Naive thymus-derived CD4-positive, alpha-beta T cell (primary cell): ENCODE results near the gene LIN52. TPM values are rescaled to one million over a fixed set of nuclear protein-coding genes. Genes with fewer than 3 reads are reported as not detected.

Experiments used
- ATAC-seq: fragments of 150-1000 bp; cut with Tn5 transposase; 2 replicates; pipeline ENCODE4 v1.10.0; 2021; ENCODE audit warnings: mild to moderate bottlenecking, moderate library complexity
- CTCF ChIA-PET: fragments of 350-600 bp; sonication (Branson Sonifier 250); formaldehyde crosslinking; loops from one replicate; lab custom pipeline; 2021; ENCODE audit warnings: antibody characterized with exemption; lab: Charles Lee
- POLR2A ChIA-PET: fragments of 350-600 bp; sonication (Branson Sonifier 250); formaldehyde crosslinking; loops from one replicate; lab custom pipeline; 2021; ENCODE audit warnings: antibody characterized with exemption, inconsistent platforms; lab: Charles Lee
- DNase-seq, 9 donors: peaks; one replicate each; pipeline versions ENCODE4 v3.0.0 to v3.0.0-alpha.2; 2020 to 2022; ENCODE audit warnings: mixed read lengths in 1 of 9
- H3K27ac ChIP-seq: one replicate; pipeline ENCODE4 v1.7.0; 2013; ENCODE audit warnings: mild to moderate bottlenecking, low read depth, low read length, moderate library complexity
- H3K27me3 ChIP-seq, 2 donors: one replicate each; pipeline ENCODE4 v1.7.0; 2013; ENCODE audit warnings: low read length in 2 of 2, mild to moderate bottlenecking in 2 of 2, moderate library complexity in 2 of 2; ENCODE audit not compliant: control insufficient read depth in 2 of 2, insufficient read depth in 2 of 2
- H3K36me3 ChIP-seq, 3 experiments: 1 replicate in 2 of 3; 2 replicates in 1 of 3; pipeline ENCODE4 v1.7.0; 2013; ENCODE audit warnings: low read length in 3 of 3, mild to moderate bottlenecking in 3 of 3, moderate library complexity in 1 of 3; ENCODE audit not compliant: insufficient read depth in 3 of 3, control insufficient read depth in 2 of 3
- H3K4me1 ChIP-seq, 2 donors: one replicate each; pipeline ENCODE4 v1.7.0; 2013; ENCODE audit warnings: low read length in 2 of 2, mild to moderate bottlenecking in 2 of 2, moderate library complexity in 1 of 2; ENCODE audit not compliant: control insufficient read depth in 2 of 2, insufficient read depth in 2 of 2
- H3K4me3 ChIP-seq: 2 replicates; pipeline ENCODE4 v1.7.0; 2013; ENCODE audit warnings: mild to moderate bottlenecking, low read length
- H3K9me3 ChIP-seq, 3 experiments: 1 replicate in 2 of 3; 2 replicates in 1 of 3; pipeline ENCODE4 v1.7.0; 2013; ENCODE audit warnings: low read length in 3 of 3; ENCODE audit not compliant: control insufficient read depth in 2 of 3
- H3K27ac Mint-ChIP-seq, 9 donors: one replicate each; pipeline ENCODE4 v1.8.0; 2020 to 2022; ENCODE audit warnings: mixed read lengths in 9 of 9, mild to moderate bottlenecking in 8 of 9, moderate library complexity in 5 of 9, inconsistent platforms in 2 of 9
- H3K27me3 Mint-ChIP-seq, 5 donors: one replicate each; pipeline ENCODE4 v1.8.0; 2021 to 2022; ENCODE audit warnings: mixed read lengths in 5 of 5, mild to moderate bottlenecking in 1 of 5
- H3K36me3 Mint-ChIP-seq, 5 donors: one replicate each; pipeline ENCODE4 v1.8.0; 2020 to 2022; ENCODE audit warnings: mixed read lengths in 5 of 5, mild to moderate bottlenecking in 3 of 5, inconsistent platforms in 1 of 5
- H3K4me1 Mint-ChIP-seq, 7 donors: one replicate each; pipeline ENCODE4 v1.8.0; 2020 to 2022; ENCODE audit warnings: mixed read lengths in 7 of 7, mild to moderate bottlenecking in 3 of 7, inconsistent platforms in 1 of 7
- H3K4me3 Mint-ChIP-seq, 10 donors: one replicate each; pipeline ENCODE4 v1.8.0; 2020 to 2022; ENCODE audit warnings: mild to moderate bottlenecking in 10 of 10, mixed read lengths in 10 of 10, moderate library complexity in 6 of 10, inconsistent platforms in 2 of 10
- H3K9me3 Mint-ChIP-seq, 11 donors: one replicate each; pipeline ENCODE4 v1.8.0; 2020 to 2022; ENCODE audit warnings: mixed read lengths in 11 of 11, mild to moderate bottlenecking in 4 of 11, inconsistent platforms in 1 of 11, moderate library complexity in 1 of 11
- intact Hi-C, 2 donors: fragments of 100-400 bp; cut with micrococcal nuclease; formaldehyde crosslinking; loops; one replicate each; pipeline ENCODE4 v1.15.1; 2023
- polyA plus RNA-seq, 2 donors: library from polyadenylated mRNA; unstranded; fragments of 300-500 nt; fragmentation: Illumina TruSeq; gene quantifications; one replicate each; pipeline ENCODE4 v1.2.3, GENCODE V29; 2021
- total RNA-seq, 6 experiments: library from RNA in 5 of 6; stranded (reverse) in 5 of 6; gene quantifications; 1 replicate in 5 of 6; 2 replicates in 1 of 6; pipeline ENCODE4 v1.2.3 and lab custom pipeline; 2021 to 2026

Gene LIN52
- total and polyA plus RNA-seq, 7 experiments from 2014 or later, result 6.6 to 16.3 (median 9.5) TPM

DNA sequence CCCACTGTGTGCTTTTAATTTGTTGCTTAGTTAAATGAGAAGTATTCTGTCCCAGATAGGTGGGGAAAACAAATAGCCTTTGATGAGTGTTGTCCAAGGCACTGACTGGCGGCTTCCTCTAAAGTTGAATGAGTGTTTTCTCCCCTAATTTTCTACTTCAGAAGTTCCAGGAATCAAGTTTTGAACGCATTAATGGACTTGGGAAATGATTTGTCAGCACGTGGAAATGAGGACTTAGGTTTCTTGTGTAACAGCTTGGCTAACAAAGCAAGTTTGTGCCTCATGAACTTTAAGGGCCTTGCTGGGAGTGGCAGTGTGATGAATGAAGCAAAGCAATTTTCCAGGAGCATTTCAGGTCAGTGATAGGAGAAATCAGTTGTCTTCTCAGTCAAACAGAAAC lies 56.9 kb downstream of the LIN52 start:
- H3K36me3 ChIP-seq, result no peaks in the 10 kb centered on the region
- H3K4me3 ChIP-seq, result no peak overlapping the region
- Mint-ChIP-seq H3K27me3 (no peaks in the 10 kb centered on the region), H3K4me3 (no peak overlapping the region), H3K4me1 (peaks cover 7 to 18% (median 11%) of the 10 kb centered on the region in 7 donors), H3K9me3 (peaks cover 0 to 2% (median 0%) of the 10 kb centered on the region in 11 donors), H3K27ac (no peak overlapping the region), H3K36me3 (peaks cover 0 to 39% (median 7%) of the 10 kb centered on the region in 5 donors)
- intact Hi-C loops, result no loop called here
- POLR2A ChIA-PET, result no interaction called here
- H3K27me3 ChIP-seq, result no peaks in the 10 kb centered on the region
- CTCF ChIA-PET, result no interaction called here
- H3K4me1 ChIP-seq, result no peaks in the 10 kb centered on the region
- no peak overlapping the region for H3K27ac ChIP-seq
- H3K9me3 ChIP-seq, result no peaks in the 10 kb centered on the region
- no peak for DNase-seq
- no peak for ATAC-seq

DNA sequence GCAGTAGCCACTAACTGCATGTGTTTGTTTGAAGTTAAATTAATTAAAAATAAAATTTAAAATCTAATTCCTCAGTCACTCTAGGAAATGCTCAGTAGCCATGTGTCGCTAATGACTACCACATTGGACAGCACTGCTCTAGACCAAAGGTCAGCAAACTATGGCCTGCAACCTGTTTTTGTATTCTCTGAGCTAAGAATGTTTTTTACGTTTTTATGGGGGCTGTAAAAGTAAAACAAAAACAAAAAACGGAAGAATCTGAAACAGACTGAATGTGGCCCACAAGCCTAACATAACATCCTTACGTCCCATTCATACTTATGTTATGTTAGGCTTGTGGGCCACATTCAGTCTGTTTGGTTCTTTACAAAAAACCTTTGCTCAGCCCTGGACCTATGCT lies 57.8 kb downstream of the LIN52 start:
- no peak overlapping the region for H3K27ac ChIP-seq
- H3K36me3 ChIP-seq, result no peaks in the 10 kb centered on the region
- ChIA-PET CTCF (no interaction called here), POLR2A (no interaction called here)
- DNase-seq (no peak), ATAC-seq (no peak)
- H3K4me3 Mint-ChIP-seq, result no peak overlapping the region
- H3K9me3 ChIP-seq, result no peaks in the 10 kb centered on the region
- peaks cover 0 to 2% (median 0%) of the 10 kb centered on the region in 11 donors for H3K9me3 Mint-ChIP-seq
- H3K4me1 Mint-ChIP-seq, result peaks cover 7 to 18% (median 11%) of the 10 kb centered on the region in 7 donors
- no peaks in the 10 kb centered on the region for H3K27me3 Mint-ChIP-seq
- H3K27ac Mint-ChIP-seq, result no peak overlapping the region
- intact Hi-C loops, result no loop called here
- H3K36me3 Mint-ChIP-seq, result peaks cover 0 to 43% (median 7%) of the 10 kb centered on the region in 5 donors
- H3K27me3 ChIP-seq, result no peaks in the 10 kb centered on the region
- no peaks in the 10 kb centered on the region for H3K4me1 ChIP-seq
- H3K4me3 ChIP-seq, result no peak overlapping the region

DNA sequence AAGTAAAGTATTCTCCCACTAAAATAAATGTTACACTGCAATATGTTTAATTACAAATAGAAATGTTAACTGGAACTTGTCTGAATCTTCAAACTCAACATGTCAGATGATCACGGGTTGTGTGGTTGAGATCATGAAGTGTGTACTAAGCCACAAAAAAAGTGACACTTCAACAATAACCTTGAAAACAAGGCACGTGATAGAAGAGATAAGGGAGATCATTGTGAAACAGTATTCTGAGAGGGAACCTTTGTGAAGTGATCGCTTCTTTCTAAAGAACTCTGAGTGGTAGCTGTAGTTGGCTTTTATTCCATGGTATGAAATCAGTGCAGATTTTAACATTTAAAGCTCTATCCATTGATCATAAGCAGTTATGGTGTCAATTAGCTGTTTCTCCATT lies 60.0 kb downstream of the LIN52 start:
- peak; percentile 61 for ATAC-seq

DNA sequence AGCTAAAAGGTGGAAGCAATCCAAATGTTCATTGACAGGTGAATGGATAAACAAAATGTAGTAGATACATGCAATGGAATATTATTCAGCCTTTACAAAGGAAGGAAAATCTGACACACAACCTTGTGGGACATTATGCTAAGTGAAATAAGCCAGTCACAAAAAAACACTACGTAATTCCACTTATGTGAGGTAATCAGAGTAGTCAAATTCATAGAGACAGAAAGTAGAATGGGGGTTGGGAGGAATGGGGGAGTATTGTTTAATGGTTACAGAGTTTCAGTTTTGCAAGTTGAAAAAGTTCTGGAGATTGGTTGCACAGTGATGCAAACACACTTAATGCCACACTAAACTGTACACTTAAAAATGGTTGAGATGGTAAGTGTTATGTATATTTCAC lies 62.8 kb downstream of the LIN52 start:
- DNase-seq, result no peak
- no peaks in the 10 kb centered on the region for H3K27me3 ChIP-seq
- intact Hi-C loops, result no loop called here
- no peak overlapping the region for H3K4me3 Mint-ChIP-seq
- no peaks in the 10 kb centered on the region for H3K36me3 ChIP-seq
- H3K9me3 Mint-ChIP-seq, result peaks cover 0 to 2% (median 0%) of the 10 kb centered on the region in 11 donors
- POLR2A ChIA-PET, result no interaction called here
- CTCF ChIA-PET, result no interaction called here
- H3K9me3 ChIP-seq, result no peaks in the 10 kb centered on the region
- H3K27ac Mint-ChIP-seq, result peak overlapping the region in 2 of 9 donors; percentile 18 to 20
- H3K4me1 ChIP-seq, result no peaks in the 10 kb centered on the region
- no peak for ATAC-seq
- H3K36me3 Mint-ChIP-seq, result peaks cover 4 to 36% (median 7%) of the 10 kb centered on the region in 5 donors
- H3K27ac ChIP-seq, result no peak overlapping the region
- no peak overlapping the region for H3K4me3 ChIP-seq
- peaks cover 6 to 18% (median 11%) of the 10 kb centered on the region in 7 donors for H3K4me1 Mint-ChIP-seq
- no peaks in the 10 kb centered on the region for H3K27me3 Mint-ChIP-seq

More for the DNA sequence above, 60.0 kb downstream of the LIN52 start:
- ChIA-PET POLR2A (no interaction called here), CTCF (no interaction called here)
- Mint-ChIP-seq H3K27ac (no peak overlapping the region), H3K4me3 (no peak overlapping the region), H3K4me1 (peaks cover 7 to 18% (median 11%) of the 10 kb centered on the region in 7 donors), H3K36me3 (peaks cover 0 to 39% (median 7%) of the 10 kb centered on the region in 5 donors), H3K9me3 (peaks cover 0 to 2% (median 0%) of the 10 kb centered on the region in 11 donors), H3K27me3 (no peaks in the 10 kb centered on the region)
- Histone ChIP-seq H3K4me3 (no peak overlapping the region), H3K27ac (no peak overlapping the region), H3K4me1 (no peaks in the 10 kb centered on the region), H3K36me3 (no peaks in the 10 kb centered on the region), H3K9me3 (no peaks in the 10 kb centered on the region), H3K27me3 (no peaks in the 10 kb centered on the region)
- intact Hi-C loops, result no loop called here
- no peak for DNase-seq

DNA sequence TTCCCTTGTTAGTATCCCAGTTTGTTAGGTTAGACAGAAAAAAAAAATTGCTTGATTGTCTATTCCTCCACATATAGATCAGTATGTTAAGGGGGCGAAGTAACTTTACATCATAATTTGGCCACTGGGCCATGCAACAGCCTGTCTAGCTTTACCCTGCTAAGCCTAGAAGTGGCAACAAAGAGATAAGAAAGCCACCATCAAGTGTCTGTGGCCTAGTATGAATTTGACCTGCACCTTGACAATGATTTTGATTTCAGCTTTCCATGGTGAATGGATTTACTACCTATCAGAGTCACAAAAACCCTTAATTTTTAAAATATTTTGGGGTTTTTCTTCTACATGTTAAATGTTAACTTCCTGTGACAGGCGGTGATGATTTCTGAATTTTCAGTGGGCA lies 63.9 kb downstream of the LIN52 start:
- Mint-ChIP-seq H3K4me1 (peaks cover 6 to 17% (median 10%) of the 10 kb centered on the region in 7 donors), H3K27me3 (no peaks in the 10 kb centered on the region), H3K36me3 (peaks cover 3 to 30% (median 7%) of the 10 kb centered on the region in 5 donors), H3K27ac (no peak overlapping the region), H3K4me3 (no peak overlapping the region), H3K9me3 (peaks cover 0 to 1% (median 0%) of the 10 kb centered on the region in 11 donors)
- ChIA-PET CTCF (interaction anchor here (1.1 kb wide), 1 partner anchor 11 kb away, joined by 3 read pairs; no protein-coding TSS in a partner anchor), POLR2A (no interaction called here)
- Histone ChIP-seq H3K36me3 (no peaks in the 10 kb centered on the region), H3K4me3 (no peak overlapping the region), H3K27me3 (no peaks in the 10 kb centered on the region), H3K4me1 (no peaks in the 10 kb centered on the region), H3K27ac (no peak overlapping the region), H3K9me3 (no peaks in the 10 kb centered on the region)
- no peak for ATAC-seq
- no peak for DNase-seq
- intact Hi-C loops, result no loop called here

DNA sequence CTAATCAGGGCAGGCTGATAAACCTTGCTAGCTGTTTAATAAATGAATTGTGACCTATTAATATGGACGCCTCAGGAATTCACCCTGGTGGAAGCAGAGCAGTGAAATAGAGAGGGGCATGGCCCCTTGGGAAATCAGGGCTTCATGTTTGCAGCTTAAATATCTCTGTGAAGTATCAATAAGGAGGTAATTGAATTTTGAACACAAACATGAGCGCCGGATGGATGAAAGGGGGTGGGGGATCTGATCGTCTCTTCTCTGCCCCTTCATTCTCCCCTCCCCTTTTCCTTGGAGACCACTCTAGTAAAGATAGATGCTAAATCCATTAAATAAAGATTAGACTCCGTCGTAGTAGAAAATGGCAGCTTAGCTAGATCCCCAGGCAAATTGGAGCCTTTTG lies 70.5 kb downstream of the LIN52 start:
- Mint-ChIP-seq H3K4me1 (peaks cover 0 to 2% (median 0%) of the 10 kb centered on the region in 7 donors), H3K27me3 (no peaks in the 10 kb centered on the region), H3K36me3 (peaks cover 0 to 21% (median 4%) of the 10 kb centered on the region in 5 donors), H3K9me3 (no peaks in the 10 kb centered on the region), H3K4me3 (no peak overlapping the region), H3K27ac (no peak overlapping the region)
- ChIA-PET CTCF (no interaction called here), POLR2A (no interaction called here)
- intact Hi-C loops, result no loop called here
- H3K4me3 ChIP-seq, result no peak overlapping the region
- no peak for ATAC-seq
- peaks cover 0 to 2% (median 0%) of the 10 kb centered on the region in 3 experiments for H3K36me3 ChIP-seq
- no peaks in the 10 kb centered on the region for H3K4me1 ChIP-seq
- no peaks in the 10 kb centered on the region for H3K9me3 ChIP-seq
- DNase-seq, result no peak
- no peaks in the 10 kb centered on the region for H3K27me3 ChIP-seq
- H3K27ac ChIP-seq, result no peak overlapping the region

DNA sequence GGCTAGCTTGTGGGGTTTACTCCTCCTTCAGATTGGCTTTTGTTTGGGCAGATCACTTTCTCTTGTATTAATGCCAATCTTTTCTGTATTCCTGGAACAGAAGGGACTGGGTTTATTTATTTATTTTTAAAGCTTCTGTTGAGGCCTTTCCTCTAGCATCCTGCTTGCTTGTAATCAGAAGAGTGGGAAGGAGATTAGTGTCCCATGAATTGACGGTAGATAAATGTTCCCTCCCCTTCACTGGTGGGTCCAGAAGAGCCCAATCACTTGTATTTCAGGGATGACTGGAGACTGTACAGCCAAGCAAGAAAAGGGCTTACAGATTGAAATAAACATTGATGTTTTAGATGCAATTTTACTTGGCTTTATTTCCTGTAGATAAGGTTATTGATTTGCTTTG lies 71.0 kb downstream of the LIN52 start:
- ATAC-seq (no peak), DNase-seq (no peak)
- Histone ChIP-seq H3K4me1 (no peaks in the 10 kb centered on the region), H3K4me3 (no peak overlapping the region), H3K36me3 (peaks cover 0 to 2% (median 0%) of the 10 kb centered on the region in 3 experiments), H3K27me3 (no peaks in the 10 kb centered on the region), H3K9me3 (no peaks in the 10 kb centered on the region), H3K27ac (no peak overlapping the region)
- ChIA-PET CTCF (interaction anchor here (0.5 kb wide), 1 partner anchor 8 kb away, joined by 4 read pairs; no protein-coding TSS in a partner anchor), POLR2A (no interaction called here)
- Mint-ChIP-seq H3K27ac (no peak overlapping the region), H3K9me3 (no peaks in the 10 kb centered on the region), H3K27me3 (no peaks in the 10 kb centered on the region), H3K4me3 (no peak overlapping the region), H3K36me3 (peaks cover 0 to 25% (median 7%) of the 10 kb centered on the region in 5 donors), H3K4me1 (peaks cover 0 to 2% (median 0%) of the 10 kb centered on the region in 7 donors)
- intact Hi-C loops, result no loop called here
